GM18909 (cell line): ENCODE results near the gene RAB11FIP4.

Source experiments
- ATAC-seq: cut with Tn5 transposase; IDR thresholded peaks from one replicate; pipeline ENCODE4 v1.9.1; 2021; ENCODE audit warnings: mild to moderate bottlenecking; ENCODE audit not compliant: unreplicated experiment, poor library complexity

The RAB11FIP4 gene

DNA sequence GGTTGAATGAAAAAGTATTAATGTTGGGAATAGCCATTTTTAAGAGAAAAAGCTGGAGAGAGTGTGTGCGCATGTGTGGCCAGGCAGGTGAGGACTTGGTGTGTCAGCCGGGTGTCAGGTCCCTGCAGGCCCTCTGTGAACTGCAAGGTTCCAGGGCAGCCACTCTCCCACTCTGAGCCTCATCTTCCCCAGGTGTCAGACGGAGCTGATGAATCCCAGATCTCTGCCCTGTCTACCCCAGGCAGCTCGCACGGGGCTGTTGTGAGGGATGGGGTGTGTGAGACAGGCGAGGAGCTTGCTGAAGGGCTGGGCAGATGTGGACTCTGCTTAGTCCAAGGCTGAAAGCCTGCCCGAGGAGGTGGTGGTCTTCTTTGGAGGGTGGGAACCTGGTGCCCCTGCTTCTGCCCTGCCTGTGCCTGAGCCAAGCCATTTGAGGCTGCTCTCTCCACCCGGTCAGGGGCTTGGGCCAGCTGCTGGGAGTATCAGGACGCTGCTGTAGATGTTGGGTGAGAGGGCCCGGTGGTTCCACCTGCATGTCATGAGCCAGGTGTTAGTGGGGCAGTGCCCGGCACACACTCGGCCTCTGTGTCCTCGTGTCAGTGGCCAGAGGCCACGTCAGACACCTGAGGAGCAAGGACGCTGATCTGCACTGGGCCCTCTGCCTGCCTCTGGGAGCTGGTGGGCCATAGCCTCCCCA, 122.4 kb downstream of the RAB11FIP4 start:
- no peak for ATAC-seq

DNA sequence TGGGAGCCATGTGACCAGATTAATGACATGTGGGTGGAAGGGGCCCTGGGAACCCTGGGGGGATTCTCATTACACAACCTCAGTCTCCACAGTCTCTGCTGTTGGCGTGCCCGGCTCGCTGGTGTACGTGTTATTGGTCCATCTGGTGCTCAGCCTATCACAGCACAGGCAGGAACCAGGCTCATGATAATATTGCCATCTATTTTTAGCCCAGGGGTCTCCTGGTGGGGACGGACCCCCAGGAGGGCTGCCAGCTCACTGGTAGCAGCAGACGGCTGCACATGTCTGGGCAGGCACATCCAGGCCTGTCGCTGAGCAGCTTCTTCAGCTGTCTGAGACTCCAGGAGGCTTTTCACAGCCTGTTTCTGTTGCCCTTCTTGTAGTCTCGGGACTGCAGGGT, 123.8 kb downstream of the RAB11FIP4 start:
- no peak for ATAC-seq

DNA sequence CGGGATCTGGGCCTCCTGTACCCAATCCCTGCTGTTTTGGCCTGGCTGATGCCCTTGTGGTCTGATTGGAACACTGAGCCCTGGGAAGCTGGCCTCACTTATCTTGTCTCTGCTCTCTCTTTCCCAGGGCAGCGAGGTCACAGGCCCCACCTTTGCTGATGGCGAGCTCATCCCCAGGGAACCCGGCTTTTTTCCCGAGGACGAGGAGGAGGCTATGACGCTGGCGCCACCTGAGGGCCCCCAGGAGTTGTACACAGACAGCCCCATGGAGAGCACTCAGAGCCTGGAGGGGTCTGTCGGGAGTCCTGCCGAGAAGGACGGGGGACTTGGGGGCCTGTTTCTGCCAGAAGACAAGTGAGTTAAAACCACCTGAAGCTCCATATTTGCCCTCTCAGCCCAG, 126.0 kb downstream of the RAB11FIP4 start:
- ATAC-seq: no peak

DNA sequence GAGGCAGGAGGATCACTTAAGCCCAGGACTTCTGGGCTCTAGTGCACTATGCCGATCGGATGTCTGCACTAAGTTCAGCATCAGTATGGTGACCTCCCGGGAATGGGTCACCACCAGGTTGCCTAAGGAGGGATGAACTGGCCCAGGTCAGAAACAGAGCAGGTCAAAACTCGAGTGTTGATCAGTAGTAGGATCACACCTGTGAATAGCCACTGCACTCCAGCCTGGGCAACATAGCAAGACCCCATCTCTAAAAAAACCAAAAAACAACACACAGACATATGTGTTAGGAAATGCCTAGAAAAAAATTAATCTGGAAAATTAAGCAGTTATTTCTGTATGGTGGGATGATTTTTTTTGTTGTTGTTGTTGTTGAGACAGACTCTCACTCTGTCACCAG, 127.0 kb downstream of the RAB11FIP4 start:
- no peak for ATAC-seq

DNA sequence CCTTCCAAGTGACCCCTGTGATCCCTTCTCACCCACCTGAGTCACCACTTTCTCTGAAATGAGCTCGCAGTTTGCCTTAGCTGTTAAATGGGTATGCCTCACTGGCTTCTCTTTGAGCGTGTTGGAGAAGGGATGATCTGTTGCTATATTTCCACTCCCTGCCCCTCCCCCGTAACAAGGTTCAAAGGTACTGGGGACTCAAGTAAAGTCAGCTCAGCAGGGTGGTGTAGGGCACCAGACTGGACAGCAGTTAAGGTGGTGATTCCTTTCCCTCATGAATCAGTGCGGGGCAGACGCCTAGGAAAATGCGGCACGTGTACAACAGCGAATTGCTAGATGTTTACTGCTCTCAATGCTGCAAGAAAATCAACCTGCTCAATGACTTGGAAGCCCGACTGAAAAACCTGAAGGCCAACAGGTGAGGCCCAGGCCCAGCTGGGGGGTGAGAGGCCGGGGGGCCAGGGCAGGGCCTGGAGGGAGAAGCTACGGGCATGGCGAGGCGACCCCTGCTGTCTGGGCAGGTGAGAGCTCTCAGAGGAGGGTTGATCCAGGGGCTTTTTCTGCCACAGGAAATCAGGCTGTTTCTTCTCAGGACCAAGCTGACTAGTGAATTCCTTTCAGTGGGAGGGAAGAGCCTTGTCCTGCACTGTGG, 130.3 kb downstream of the RAB11FIP4 start:
- no peak for ATAC-seq

DNA sequence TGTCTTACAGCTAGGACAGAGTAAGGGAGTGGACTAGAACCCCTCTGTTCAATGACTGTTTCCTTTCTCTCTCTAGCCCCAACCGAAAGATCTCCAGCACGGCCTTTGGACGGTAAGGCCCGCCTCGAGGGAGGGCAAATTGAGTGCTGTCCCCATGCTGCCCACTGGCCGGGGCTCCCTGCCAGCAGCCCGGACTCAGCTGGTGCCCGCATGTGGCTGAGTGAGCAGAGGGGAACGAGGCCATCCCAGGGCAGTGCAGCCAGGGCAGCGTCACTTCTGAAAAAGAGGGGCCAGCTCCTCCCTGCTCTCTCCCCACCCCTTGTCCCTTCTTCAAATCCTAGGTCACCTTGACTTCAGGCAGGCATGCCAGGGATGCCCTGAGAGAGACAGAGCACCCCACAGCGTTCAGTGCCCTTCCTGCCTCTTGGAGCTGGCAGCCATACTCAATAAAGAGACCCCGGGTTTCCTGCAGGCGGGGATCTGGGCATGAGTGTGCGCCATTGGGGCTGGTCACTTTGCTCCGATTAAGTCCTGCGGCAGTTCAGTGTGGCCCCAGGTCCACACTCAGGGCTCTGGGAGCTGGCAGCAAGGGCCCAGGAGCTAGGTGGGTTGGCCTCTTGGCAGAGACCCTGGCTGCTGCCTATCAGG, 130.9 kb downstream of the RAB11FIP4 start:
- no peak for ATAC-seq

DNA sequence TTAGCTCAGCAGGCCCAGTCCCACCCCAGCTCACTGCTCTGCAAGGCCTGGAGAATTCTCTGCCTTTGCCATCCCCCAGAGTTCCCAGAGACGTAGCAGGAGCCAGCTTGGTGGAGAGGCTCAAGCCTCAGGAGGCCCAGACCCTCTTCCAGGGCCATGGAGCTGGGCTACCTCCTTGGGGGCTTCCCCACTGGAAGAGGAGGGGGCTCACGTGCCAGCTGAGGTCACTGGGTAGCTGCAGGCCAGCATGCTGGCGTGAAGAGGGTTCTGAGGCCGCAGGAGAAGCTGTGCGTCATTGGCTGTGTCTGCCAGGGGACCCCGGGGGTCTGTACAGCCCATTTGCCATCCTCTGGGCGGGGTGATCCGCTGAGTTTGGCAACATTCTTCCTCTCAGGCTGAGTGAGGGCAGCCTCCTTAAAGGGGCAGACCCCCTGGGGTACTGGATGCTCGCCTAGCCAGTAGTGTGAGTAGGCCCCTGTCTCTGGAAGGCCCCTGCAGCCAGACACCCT, 131.6 kb downstream of the RAB11FIP4 start:
- no peak for ATAC-seq

DNA sequence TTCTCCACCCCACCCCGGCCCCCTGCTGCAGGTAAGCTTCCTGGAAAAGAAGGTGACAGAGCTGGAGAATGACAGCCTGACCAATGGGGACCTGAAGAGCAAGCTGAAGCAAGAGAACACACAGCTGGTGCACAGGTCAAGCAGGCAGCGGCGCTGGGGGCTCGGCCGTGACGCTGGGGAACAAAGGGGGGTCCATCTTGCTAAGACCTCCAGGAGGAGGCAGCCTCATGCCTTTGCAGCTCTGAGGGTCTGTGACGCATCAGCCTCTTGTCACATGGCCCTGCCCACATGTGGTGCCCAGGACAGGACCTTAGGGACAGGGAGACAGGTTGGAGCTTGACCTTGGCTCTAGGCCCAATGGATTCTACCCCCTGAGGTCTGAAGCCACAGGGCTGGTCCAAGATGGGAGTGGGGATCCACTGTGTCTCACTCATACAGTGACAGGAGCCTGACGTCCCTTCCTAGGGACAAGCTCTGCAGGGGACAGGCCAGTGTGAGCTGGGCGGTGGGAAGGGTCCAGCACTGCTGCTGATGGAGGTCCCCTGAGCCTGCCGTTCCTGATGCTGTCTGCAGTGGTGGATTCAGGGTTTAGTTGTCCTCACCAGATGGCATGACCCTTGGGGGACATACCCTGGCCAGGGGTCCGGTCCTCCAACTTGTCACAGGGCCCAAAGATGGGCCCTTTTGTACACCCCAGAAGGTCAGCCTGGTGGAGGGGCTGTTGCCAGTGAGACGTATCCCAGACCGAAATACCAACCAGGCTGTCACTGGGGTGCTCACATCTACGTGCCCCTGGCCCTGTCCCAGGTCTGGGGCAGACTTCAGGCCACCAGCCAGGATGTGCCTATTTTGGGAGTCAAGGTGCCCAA, 132.6 kb downstream of the RAB11FIP4 start:
- no peak for ATAC-seq

DNA sequence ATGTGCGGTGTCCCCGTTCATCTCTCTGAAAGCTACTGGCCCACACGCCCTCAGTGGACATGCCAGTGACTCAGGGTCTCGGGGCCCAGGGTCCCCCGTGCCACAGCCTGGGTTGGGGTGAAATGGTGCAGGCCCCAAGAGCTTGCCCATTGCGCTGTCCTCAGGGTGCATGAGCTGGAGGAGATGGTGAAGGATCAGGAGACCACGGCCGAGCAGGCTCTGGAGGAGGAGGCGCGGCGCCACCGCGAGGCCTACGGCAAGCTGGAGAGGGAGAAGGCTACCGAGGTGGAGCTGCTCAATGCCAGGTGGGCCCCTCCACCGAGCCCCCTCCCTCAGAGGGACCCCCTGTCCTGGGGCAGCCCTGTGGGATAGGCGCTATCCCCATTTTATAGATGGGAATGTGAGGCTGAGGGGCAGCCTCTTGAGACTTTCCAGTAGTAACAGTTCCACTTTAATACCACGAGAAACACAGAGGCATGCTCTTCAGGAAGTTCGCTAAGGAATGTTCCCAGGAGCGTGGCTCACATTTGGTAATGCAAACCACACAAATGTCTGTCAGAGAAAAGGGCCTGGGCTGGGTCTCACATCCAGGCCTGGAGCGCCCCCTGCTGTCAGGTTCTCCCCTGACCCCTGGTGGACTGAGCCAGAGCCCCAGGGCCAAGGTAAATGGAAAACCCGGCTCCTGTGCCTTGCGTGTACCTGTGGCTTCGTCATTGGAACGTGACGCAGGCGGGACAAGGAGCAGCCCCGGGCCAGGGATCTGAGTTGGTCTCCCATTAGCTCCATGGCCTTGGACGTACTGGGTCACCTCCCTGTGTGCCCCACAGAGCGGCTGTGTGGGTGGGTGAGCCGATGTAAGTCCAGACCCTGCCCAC, 133.7 kb downstream of the RAB11FIP4 start:
- ATAC-seq: no peak

DNA sequence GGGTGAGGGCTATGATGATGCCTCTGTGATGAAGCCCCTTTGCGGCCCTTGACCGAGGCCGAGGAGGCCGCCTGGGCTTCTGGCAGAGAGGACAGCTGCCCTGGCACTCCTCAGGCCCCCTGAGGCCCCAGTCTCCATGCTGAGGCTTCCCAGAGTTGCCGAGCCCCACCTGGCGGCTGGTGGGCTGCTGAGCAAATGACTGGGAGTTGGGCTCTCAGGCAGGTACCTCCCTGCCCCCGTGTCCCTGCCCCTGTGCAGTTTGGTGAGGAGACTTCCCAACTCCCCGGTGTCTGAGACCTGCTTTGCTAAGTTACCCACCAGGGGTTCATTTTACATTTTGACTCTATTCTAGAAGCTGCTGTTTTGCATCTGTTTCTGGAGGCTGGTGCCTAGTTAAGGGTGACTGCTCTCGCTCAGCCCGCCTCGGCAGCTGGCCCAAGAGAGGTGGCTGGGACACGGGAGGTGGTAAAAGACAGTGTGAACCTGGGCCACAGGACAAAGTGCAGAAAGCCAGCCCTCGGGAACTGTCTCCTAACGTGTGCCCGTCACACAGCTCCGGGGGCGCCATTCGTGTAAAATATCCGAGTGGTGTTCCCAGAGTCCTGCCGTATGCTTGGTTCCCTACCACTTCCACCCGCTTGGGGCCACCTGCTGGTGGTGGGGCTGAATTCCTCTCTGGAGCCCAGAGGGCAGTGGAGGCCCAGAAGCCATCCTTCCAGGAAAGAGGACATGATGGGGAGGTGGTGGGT, 134.5 kb downstream of the RAB11FIP4 start:
- no peak for ATAC-seq

DNA sequence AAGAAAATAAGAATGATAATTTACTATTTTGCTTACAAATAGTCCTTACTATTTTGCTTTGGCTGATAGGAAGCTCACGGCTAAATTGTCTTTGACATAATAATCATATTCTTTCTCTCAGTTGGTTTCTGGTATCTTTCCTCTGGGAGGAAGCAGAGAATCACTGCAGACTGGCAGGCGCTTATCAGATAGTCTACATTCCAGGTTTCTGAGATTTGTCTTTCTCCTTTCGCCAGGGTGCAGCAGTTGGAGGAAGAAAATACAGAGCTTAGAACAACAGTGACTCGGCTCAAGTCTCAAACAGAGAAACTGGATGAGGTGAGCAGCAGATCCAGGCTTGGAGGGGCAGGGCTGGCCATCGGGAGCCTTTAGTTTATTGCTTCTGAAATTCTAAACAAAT, 136.1 kb downstream of the RAB11FIP4 start:
- no peak for ATAC-seq

DNA sequence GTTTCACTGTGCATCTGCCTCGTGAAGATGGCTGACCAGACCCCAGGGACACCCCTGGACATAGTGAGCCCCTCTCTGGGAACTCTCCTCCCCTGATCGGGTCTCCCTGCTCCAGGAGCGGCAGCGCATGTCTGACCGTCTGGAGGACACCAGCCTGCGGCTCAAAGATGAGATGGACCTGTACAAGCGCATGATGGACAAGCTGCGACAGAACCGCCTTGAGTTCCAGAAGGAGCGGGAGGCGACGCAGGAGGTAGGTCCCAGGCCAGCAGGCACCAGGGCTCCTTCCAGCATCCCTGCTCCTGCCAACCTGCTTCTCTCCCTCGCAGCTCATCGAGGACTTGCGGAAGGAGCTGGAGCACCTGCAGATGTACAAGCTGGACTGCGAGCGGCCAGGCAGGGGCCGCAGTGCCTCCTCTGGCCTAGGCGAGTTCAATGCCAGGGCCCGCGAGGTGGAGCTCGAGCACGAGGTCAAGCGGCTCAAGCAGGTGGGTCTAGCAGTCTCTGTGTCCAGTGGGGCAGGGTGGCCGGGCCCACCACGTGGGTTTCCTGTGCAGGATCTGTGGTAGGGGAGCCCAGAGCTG, 136.9 kb downstream of the RAB11FIP4 start:
- no peak for ATAC-seq

DNA sequence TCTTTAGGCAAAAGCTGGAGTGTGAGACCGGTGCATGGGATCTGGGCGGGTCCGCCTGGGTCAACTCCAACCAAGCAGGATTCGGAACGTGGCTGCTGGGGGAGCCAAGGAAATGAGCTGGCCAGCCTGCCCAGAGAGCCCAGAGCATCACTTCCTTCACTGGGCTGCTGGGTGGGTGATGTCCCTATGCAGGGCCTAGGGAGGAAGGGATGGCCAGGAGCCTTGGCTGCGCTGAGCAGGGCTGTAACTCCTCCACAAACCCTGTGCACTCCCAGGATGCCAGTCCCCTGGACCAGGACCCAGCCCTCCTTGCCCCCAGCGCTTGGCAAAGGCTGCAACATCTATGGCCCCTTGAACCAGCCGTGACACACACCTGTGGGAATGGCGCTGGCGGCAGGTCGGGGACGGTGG, 138.4 kb downstream of the RAB11FIP4 start:
- no peak for ATAC-seq

DNA sequence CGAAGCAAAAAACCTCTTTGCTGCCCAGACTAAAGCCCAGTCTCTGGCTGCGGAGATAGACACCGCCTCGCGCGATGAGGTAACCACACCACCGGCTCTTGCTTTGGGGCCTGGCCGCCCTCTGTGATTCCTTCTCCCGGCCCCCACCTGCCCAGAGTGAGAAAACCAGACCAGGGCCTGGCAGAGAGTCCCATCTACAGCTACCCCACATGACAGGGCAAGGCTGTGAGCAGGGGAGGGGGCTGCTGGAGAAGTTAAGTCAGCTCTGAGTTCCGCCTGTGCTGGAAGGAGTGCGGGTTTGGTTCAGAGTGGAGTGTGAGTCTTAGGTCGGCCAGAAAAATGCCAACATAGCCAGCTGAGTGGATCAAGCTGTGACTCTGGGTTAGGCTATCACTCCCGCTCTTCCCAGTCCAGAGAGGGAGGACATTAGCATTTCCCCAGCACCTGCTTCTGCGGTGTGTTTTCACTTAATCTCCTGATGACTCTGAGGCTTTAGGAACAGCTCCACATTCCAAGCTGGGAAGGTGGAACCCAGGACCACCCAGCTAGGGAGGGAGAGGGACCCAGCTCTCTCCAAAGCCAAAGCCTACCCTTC, 139.0 kb downstream of the RAB11FIP4 start:
- no peak for ATAC-seq

DNA sequence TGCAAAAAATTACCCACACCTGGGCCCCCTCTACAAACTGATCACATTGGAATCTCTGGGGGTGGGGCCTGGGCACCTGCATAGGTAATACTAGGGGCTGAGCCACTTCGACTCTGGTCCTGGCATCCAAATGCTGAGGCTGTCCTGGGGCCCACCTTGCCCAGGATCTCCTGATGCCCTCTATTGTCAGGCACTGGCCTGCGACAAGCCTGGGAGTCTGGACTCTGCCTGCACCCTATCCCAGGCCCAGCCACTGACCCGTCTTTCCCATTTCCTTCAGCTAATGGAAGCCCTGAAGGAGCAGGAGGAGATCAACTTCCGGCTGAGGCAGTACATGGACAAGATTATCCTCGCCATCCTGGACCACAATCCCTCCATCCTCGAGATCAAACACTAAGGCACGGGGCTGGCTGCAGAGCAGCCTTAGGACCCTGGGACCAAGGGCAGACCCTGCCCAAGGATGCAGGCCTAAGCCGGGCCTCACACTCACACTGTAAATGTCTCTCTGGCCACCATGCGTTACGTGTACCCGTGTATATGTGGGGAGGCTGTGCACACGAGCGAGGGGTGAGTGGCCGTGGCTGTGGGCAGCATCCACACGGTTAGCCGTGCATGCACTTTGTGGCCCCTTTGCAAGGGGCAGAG, 140.0 kb downstream of the RAB11FIP4 start:
- no peak for ATAC-seq

DNA sequence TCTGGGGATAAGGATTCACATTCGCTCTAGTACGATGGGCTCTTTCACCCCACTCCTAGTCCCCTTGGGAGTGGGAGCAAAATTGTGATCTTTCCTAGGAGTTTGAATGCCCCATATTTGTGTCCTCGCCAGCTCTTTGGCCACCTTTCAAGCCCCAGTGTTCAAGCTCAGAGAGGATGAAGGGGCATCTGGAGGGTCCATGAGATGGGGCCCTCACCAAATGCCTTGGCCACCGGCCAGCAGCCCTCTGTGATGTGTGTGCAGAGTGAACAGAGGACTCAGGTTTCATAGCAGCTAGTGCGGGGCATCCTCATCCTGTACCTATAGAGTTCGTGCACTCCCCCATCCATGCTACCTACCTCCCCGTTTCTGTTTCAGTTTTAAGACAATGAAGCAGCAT, 140.6 kb downstream of the RAB11FIP4 start:
- ATAC-seq: no peak

DNA sequence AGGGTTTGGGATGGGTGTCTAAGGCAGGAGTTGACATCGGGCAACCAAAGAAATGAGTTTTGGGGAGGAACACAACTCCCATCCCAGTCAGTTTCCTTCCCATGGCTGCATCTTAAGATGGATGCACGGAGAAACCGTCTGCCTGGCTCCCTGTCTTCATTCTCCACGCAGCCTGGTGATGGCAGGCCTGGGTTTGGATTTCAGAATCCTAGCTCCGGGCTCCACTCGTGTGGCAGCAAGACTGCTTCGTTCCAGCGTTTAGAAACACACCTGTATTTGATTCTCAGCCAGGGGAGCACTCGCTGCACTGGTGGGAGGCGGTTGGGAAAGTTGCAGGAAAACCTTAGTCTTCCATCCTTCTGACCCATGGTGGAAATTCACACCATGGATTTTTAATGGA, 141.1 kb downstream of the RAB11FIP4 start:
- no peak for ATAC-seq
